Right atrium auricular region (tissue), 2 donors: ENCODE measurements around the gene ADGRG1. TPM values are rescaled to one million over a fixed set of nuclear protein-coding genes. Genes with fewer than 3 reads are reported as not detected.

Experiments used
- DNase-seq: peaks from one replicate; pipeline ENCODE4 v3.0.0-alpha.2; 2019; ENCODE audit warnings: low spot score
- H3K27ac ChIP-seq, 2 donors: fragments of 200-600 bp; sonication (generic); 1 replicate in 1 of 2; 2 replicates in 1 of 2; pipeline ENCODE4 v1.5.1; 2016 to 2019
- H3K27me3 ChIP-seq, 2 donors: fragments of 200-600 bp; sonication (generic); one replicate each; pipeline versions ENCODE4 v1.5.1 to v1.6.0; 2017 to 2019
- H3K36me3 ChIP-seq: fragments of 200-600 bp; sonication (generic); one replicate; pipeline ENCODE4 v1.5.1; 2016
- H3K4me1 ChIP-seq, 2 donors: fragments of 200-600 bp; sonication (generic); one replicate each; pipeline versions ENCODE4 v1.5.1 to v1.6.0; 2017 to 2019
- H3K4me3 ChIP-seq, 2 donors: fragments of 200-600 bp; sonication (generic); 1 replicate in 1 of 2; 2 replicates in 1 of 2; pipeline ENCODE4 v1.5.1; 2017 to 2019; ENCODE audit warnings: mild to moderate bottlenecking in 1 of 2, moderate library complexity in 1 of 2
- H3K9me3 ChIP-seq, 2 donors: fragments of 200-600 bp; sonication (generic); one replicate each; pipeline ENCODE4 v1.5.1; 2019
- CTCF ChIP-seq, 2 donors: fragments of 200-600 bp; sonication (generic); IDR thresholded peaks; one replicate each; pipeline ENCODE4 v1.5.1; 2019; ENCODE audit warnings: antibody characterized with exemption in 2 of 2
- total RNA-seq, 2 donors: library from RNA; depleted of rRNA; stranded (reverse); fragments of >200 nt; gene quantifications; one replicate each; pipeline ENCODE4 v1.1.0, GENCODE V29; 2016

The ADGRG1 gene
- total RNA-seq, 2 donors from 2014 or later, result 12.6 to 25.5 TPM

DNA sequence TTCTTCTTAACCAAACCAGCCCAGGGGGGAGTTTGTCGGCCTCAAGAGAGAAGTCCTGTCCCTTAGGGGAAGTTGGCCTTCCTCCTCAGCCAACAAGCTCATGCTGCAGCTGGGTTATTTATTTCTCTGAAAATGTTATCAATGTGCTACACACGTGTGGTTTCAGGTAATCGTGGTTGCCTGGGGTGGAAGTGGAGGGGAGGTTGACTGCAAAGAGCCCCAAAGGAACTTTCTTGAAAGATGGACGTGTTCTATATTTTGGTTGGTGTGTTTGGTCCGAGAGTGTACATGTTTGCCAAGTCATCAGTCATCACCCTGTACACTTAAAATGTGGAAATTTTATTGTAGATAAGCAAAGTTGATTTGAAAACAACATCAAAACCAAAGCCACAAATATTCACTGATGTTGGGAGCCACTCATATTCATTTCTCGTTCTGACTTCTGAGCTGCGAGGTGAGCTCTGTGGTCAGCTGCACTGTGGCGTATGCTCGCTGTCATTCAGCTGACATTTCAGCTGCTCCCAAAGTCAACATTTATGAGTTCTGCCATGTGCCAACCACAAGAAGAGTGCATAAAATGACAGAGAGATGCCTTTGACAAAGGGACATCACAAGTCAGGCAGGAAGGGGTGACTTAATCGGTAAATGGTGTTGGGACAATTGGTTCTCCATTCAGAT lies 26.5 kb upstream of the ADGRG1 start:
- H3K27ac ChIP-seq, result no peak overlapping the region
- TF ChIP-seq CTCF (IDR thresholded peaks at IDR 0.05), result no peak

DNA sequence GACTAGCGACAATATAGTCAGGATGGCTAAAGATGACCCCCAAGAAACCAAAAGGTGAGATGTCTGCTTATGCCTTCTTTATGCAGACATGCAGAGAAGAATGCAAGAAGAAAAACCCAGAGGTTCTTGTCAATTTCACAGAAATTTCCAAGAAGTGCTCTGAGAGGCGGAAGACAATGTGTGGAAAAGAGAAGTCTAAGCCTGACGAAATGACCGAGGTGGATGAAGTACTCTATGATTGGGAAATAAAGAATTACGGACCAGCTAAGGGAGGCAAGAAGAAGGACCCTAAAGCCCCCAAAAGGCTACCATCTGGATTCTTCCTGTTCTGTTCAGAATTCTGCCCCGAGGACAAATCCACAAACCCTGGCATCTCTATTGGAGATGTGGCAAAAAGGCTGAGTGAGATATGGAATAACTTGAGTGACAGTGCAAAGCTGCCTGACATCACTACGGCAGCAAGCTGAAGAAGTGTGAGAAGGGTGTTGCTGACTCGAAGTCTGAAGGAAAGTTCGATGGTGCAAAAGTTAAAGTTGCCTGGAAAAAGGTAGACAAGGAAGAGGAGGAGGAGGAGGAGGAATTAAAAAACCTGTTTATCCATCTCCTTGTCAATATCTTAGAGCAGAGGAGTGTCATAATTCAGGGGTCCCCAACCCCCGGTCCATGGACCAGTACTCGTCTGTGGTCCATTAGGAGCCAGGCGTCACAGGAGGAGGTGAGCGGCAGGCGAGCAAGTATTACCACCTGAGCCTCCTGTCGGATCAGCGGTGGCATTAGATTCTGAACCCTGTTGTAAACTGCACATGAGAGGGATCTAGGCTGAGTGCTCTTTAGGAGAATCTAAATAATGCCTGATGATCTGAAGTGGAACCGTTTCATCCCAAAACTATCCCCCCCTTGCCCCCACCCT lies 25.1 kb upstream of the ADGRG1 start:
- Histone ChIP-seq H3K9me3 (no peaks in the 10 kb centered on the region), H3K4me1 (no peaks in the 10 kb centered on the region), H3K27ac (no peak overlapping the region), H3K27me3 (no peaks in the 10 kb centered on the region), H3K36me3 (no peaks in the 10 kb centered on the region), H3K4me3 (no peak overlapping the region)
- TF ChIP-seq CTCF (IDR thresholded peaks at IDR 0.05), result no peak
- no peak for DNase-seq

More for the DNA sequence above, 26.5 kb upstream of the ADGRG1 start:
- Histone ChIP-seq H3K36me3 (no peaks in the 10 kb centered on the region), H3K4me3 (no peak overlapping the region), H3K9me3 (peaks cover 0 to 11% of the 10 kb centered on the region in 2 donors), H3K27me3 (no peaks in the 10 kb centered on the region), H3K4me1 (no peaks in the 10 kb centered on the region)
- no peak for DNase-seq

DNA sequence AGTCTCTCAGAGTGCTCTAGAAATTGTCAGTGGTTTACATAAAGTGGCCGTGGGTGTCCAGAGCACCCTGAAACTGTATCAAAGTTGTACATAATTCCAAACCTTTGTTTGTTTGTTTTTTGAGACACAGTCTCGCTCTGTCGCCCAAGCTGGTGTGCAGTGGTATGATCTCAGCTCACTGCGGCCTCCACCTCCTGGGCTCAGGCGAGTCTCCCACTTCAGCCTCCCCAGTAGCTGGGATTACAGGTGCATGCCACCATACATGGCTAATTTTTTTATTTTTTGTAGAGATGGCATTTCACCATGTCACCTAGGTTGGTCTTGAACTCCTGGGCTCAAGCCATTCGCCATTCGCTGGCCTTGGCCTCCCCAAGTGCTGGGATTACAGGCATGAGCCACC lies 24.3 kb upstream of the ADGRG1 start:
- peaks cover 0 to 3% of the 10 kb centered on the region in 2 donors for H3K4me1 ChIP-seq
- DNase-seq, result no peak
- no peaks in the 10 kb centered on the region for H3K9me3 ChIP-seq
- no peak for TF ChIP-seq CTCF (IDR thresholded peaks at IDR 0.05)
- H3K4me3 ChIP-seq, result no peak overlapping the region
- no peaks in the 10 kb centered on the region for H3K27me3 ChIP-seq
- no peak overlapping the region for H3K27ac ChIP-seq
- H3K36me3 ChIP-seq, result no peaks in the 10 kb centered on the region

DNA sequence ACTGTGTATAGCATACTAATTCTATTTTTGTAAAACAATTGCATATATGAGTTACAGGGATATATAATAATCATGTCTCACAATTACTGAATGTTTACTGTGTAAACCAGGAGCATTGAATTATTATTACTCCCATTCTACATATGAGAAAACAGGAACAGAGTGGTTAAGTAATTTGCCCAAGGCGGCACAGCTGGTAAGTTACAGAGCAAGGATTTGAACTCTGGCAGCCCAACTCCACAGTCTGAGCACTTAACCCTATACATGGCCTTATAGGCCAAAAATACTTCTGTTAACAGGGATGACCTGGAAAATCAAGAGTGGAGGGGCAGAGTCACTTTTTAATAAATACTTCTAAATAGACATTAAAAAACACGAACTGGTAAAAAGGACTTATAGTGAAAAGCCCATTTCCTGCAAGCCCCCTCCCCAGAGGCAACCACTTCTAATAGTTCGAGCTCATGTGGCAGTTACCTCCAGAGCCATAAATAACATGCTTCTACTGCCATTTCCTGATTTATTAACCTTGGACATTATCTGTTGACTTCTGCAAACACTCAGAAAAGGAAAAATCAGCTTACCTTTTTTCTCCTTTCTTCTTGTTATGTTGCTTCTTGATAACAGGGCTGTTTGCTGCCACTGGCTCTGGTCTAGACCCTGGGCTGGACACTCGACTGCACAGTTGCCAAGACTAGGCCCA lies 22.1 kb upstream of the ADGRG1 start:
- no peaks in the 10 kb centered on the region for H3K36me3 ChIP-seq
- H3K4me3 ChIP-seq, result no peak overlapping the region
- H3K27me3 ChIP-seq, result no peaks in the 10 kb centered on the region
- no peaks in the 10 kb centered on the region for H3K9me3 ChIP-seq
- no peak overlapping the region for H3K27ac ChIP-seq
- peaks cover 0 to 15% of the 10 kb centered on the region in 2 donors for H3K4me1 ChIP-seq
- no peak for TF ChIP-seq CTCF (IDR thresholded peaks at IDR 0.05)
- no peak for DNase-seq

DNA sequence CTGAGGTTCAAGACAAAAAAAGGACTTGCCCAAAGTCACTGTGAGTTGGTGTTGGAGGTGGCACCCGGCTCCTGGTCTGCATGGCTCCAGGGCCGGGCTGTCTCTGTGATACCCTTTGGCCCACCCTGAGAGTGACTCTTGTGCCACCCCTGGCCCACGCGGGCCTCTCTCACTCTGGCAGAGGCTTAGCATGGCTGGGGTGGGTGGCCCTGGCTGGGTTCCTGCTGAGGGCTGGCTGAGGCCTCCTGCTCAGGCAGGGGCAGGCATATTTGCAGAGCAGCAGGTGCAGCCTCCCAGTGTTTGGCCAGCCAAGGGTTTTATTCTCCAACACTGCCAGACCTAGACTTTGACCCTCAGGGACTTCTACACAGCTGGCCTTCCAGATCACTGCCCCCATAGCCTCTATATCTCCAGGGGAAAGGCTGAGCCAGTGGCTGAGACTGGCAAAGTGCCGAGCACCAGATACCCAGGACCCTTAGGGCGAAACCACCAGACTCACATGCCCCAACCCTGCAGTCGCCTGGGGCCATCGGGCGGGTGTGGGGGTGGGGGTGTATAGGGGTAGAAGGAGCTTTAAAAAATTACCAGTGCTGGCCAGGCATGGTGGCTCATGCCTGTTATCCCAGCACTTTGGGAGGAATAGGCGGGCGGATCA lies 21.5 kb upstream of the ADGRG1 start:
- DNase-seq, result peak; percentile 23
- no peak for TF ChIP-seq CTCF (IDR thresholded peaks at IDR 0.05)
- Histone ChIP-seq H3K36me3 (no peaks in the 10 kb centered on the region), H3K9me3 (no peaks in the 10 kb centered on the region), H3K4me3 (no peak overlapping the region), H3K27ac (no peak overlapping the region), H3K27me3 (no peaks in the 10 kb centered on the region), H3K4me1 (peaks cover 0 to 15% of the 10 kb centered on the region in 2 donors)
